Ascending aorta (tissue), 2 donors: Measurements from ENCODE around the gene YTHDF2. TPM values are rescaled to one million over a fixed set of nuclear protein-coding genes. Genes with fewer than 3 reads are reported as not detected.

Experiments
- DNase-seq, 2 donors: peaks; one replicate each; pipeline ENCODE4 v3.0.0-alpha.2; 2019; ENCODE audit warnings: low spot score in 2 of 2
- H3K27ac ChIP-seq, 2 donors: fragments of 200-600 bp; sonication (generic); one replicate each; pipeline ENCODE4 v1.5.1; 2016 to 2017; ENCODE audit warnings: mild to moderate bottlenecking in 1 of 2
- H3K27me3 ChIP-seq: fragments of 200-600 bp; sonication (generic); one replicate; pipeline ENCODE4 v1.5.1; 2017
- H3K36me3 ChIP-seq, 2 donors: fragments of 200-600 bp; sonication (generic); one replicate each; pipeline ENCODE4 v1.5.1; 2016
- H3K4me1 ChIP-seq, 2 donors: fragments of 200-600 bp; sonication (generic); one replicate each; pipeline ENCODE4 v1.5.1; 2016 to 2017; ENCODE audit warnings: mild to moderate bottlenecking in 1 of 2
- H3K4me3 ChIP-seq, 2 donors: fragments of 200-600 bp; sonication (generic); one replicate each; pipeline ENCODE4 v1.5.1; 2016 to 2017; ENCODE audit warnings: mild to moderate bottlenecking in 1 of 2
- H3K9me3 ChIP-seq, 2 donors: fragments of 200-600 bp; sonication (generic); one replicate each; pipeline ENCODE4 v1.5.1; 2016
- CTCF ChIP-seq, 3 experiments: fragments of 200-600 bp in 2 of 3; fragments of 450-650 bp in 1 of 3; sonication (generic) in 2 of 3; IDR thresholded peaks; one replicate each; pipeline ENCODE4 v1.5.1; 2016 to 2019; ENCODE audit warnings: antibody characterized with exemption in 3 of 3, mild to moderate bottlenecking in 1 of 3, moderate library complexity in 1 of 3
- intact Hi-C: fragments of 100-400 bp; cut with DNase I; formaldehyde crosslinking; loops from one replicate; pipeline ENCODE4 v1.15.1; 2023
- total RNA-seq: library from RNA; depleted of rRNA; stranded (reverse); fragments of >200 nt; gene quantifications from one replicate; pipeline ENCODE4 v1.1.0, GENCODE V29; 2016

Gene YTHDF2
- total RNA-seq, 1 donor from 2014 or later, result 50.6 TPM

- Histone ChIP-seq H3K36me3 (no peaks in the 10 kb centered on the region), H3K9me3 (no peaks in the 10 kb centered on the region), H3K27ac (no peak overlapping the region), H3K4me3 (no peak overlapping the region), H3K27me3 (no peaks in the 10 kb centered on the region), H3K4me1 (no peaks in the 10 kb centered on the region)
- intact Hi-C loops, result no loop called here
- no peak for TF ChIP-seq CTCF (IDR thresholded peaks at IDR 0.05)
- DNase-seq, result no peak
These were observed 59.8 kb downstream of the YTHDF2 start for GRCh38 chr1:28796352-28797211.

GRCh38 chr1:28800324-28800723 is 63.6 kb downstream of the YTHDF2 start:
- Histone ChIP-seq H3K4me3 (no peak overlapping the region), H3K27ac (no peak overlapping the region), H3K9me3 (no peaks in the 10 kb centered on the region), H3K36me3 (no peaks in the 10 kb centered on the region), H3K27me3 (no peaks in the 10 kb centered on the region), H3K4me1 (no peaks in the 10 kb centered on the region)
- TF ChIP-seq CTCF (IDR thresholded peaks at IDR 0.05), result no peak
- intact Hi-C loops, result no loop called here
- no peak for DNase-seq

GRCh38 chr1:28801461-28801860 is 64.7 kb downstream of the YTHDF2 start:
- H3K27ac ChIP-seq, result no peak overlapping the region
- intact Hi-C loops, result no loop called here
- TF ChIP-seq CTCF (IDR thresholded peaks at IDR 0.05), result no peak

GRCh38 chr1:28803051-28803450 is 66.3 kb downstream of the YTHDF2 start:
- Histone ChIP-seq H3K36me3 (no peaks in the 10 kb centered on the region), H3K4me3 (no peak overlapping the region), H3K9me3 (no peaks in the 10 kb centered on the region), H3K27ac (no peak overlapping the region), H3K4me1 (no peaks in the 10 kb centered on the region), H3K27me3 (no peaks in the 10 kb centered on the region)
- TF ChIP-seq CTCF (IDR thresholded peaks at IDR 0.05), result no peak
- intact Hi-C loops, result no loop called here
- DNase-seq, result no peak

More at GRCh38 chr1:28801461-28801860, 64.7 kb downstream of the YTHDF2 start:
- DNase-seq, result no peak
- H3K4me1 ChIP-seq, result no peaks in the 10 kb centered on the region
- no peaks in the 10 kb centered on the region for H3K9me3 ChIP-seq
- no peaks in the 10 kb centered on the region for H3K36me3 ChIP-seq
- no peak overlapping the region for H3K4me3 ChIP-seq
- no peaks in the 10 kb centered on the region for H3K27me3 ChIP-seq

- intact Hi-C loops, result no loop called here
- no peak overlapping the region for H3K27ac ChIP-seq
- H3K9me3 ChIP-seq, result no peaks in the 10 kb centered on the region
- no peak for DNase-seq
- H3K36me3 ChIP-seq, result no peaks in the 10 kb centered on the region
- no peak overlapping the region for H3K4me3 ChIP-seq
- no peak for TF ChIP-seq CTCF (IDR thresholded peaks at IDR 0.05)
- H3K27me3 ChIP-seq, result no peaks in the 10 kb centered on the region
- H3K4me1 ChIP-seq, result no peaks in the 10 kb centered on the region
These were observed 66.9 kb downstream of the YTHDF2 start for GRCh38 chr1:28803662-28804061.
